ENCODE measurements around the gene NXPH2.
"Not testable (repeated sequence)": the region's sequence is repeated elsewhere in the genome, so short reads cannot be mapped to it uniquely, and the experiment has no call there.

NXPH2 gene

GRCh38 chr2:138708682-138709241 is 71.4 kb downstream of the NXPH2 start:
- DNase-seq: no peak

- DNase-seq: no peak
Observed at GRCh38 chr2:138707392-138708074, 72.7 kb downstream of the NXPH2 start.

GRCh38 chr2:138703242-138703641 is 76.9 kb downstream of the NXPH2 start:
- no peak for DNase-seq

- no peak for DNase-seq
Observed at GRCh38 chr2:138700716-138701115, 79.5 kb downstream of the NXPH2 start.

GRCh38 chr2:138699421-138699820 is 80.8 kb downstream of the NXPH2 start:
- no peak for DNase-seq

- no peak for DNase-seq
Observed at GRCh38 chr2:138698428-138698827, 81.8 kb downstream of the NXPH2 start.

- DNase-seq: no peak
Observed at GRCh38 chr2:138691667-138692066, 88.5 kb downstream of the NXPH2 start.

- DNase-seq: no peak
Observed at GRCh38 chr2:138689705-138690104, 90.5 kb downstream of the NXPH2 start.

- no peak for DNase-seq
Observed at GRCh38 chr2:138682163-138682562, 98.0 kb downstream of the NXPH2 start.

- DNase-seq: no peak
Observed at GRCh38 chr2:138677221-138677620, 103.0 kb downstream of the NXPH2 start.

- no peak for DNase-seq
Observed at GRCh38 chr2:138676619-138677021, 103.6 kb downstream of the NXPH2 start.

- no peak for DNase-seq
Observed at GRCh38 chr2:138671566-138671965, 108.6 kb downstream of the NXPH2 start.

- DNase-seq: no peak
Observed at GRCh38 chr2:138670734-138671133, 109.5 kb downstream of the NXPH2 start.

- DNase-seq: no peak
Observed at GRCh38 chr2:138665937-138666336, 114.3 kb downstream of the NXPH2 start.

- DNase-seq: no peak
Observed at GRCh38 chr2:138658187-138658894, 121.8 kb downstream of the NXPH2 start.

- DNase-seq: no peak
Observed at GRCh38 chr2:138654146-138654545, 126.0 kb downstream of the NXPH2 start.

GRCh38 chr2:138652378-138652777 is 127.8 kb downstream of the NXPH2 start:
- no peak for DNase-seq

- DNase-seq: no peak
Observed at GRCh38 chr2:138649571-138649970, 130.6 kb downstream of the NXPH2 start.

GRCh38 chr2:138648606-138649005 is 131.6 kb downstream of the NXPH2 start:
- no peak for DNase-seq

GRCh38 chr2:138644776-138645175 is 135.4 kb downstream of the NXPH2 start:
- not testable (repeated sequence) for DNase-seq

GRCh38 chr2:138640921-138641676 is 139.1 kb downstream of the NXPH2 start:
- DNase-seq: no peak

- no peak for DNase-seq
Observed at GRCh38 chr2:138637686-138638085, 142.5 kb downstream of the NXPH2 start.

- DNase-seq: no peak
Observed at GRCh38 chr2:138637061-138637460, 143.1 kb downstream of the NXPH2 start.

- no peak for DNase-seq
Observed at GRCh38 chr2:138633049-138633448, 147.1 kb downstream of the NXPH2 start.

Measured in NCI-H510A (cell line).